Pancreas (tissue), 10 donors: ENCODE data around the gene DACT3. TPM values are rescaled to one million over a fixed set of nuclear protein-coding genes. Genes with fewer than 3 reads are reported as not detected.
A peak's percentile ranks its signal among the peaks of the same experiment; 100 is the strongest.

ENCODE experiments used
- ATAC-seq, 4 donors: fragments of 200-7000 bp; cut with Tn5 transposase; one replicate each; pipeline versions ENCODE4 v1.8.0 to v1.9.1; 2020; ENCODE audit warnings: mild to moderate bottlenecking in 4 of 4, moderate library complexity in 4 of 4
- DNase-seq, 6 donors: peaks; one replicate each; pipeline ENCODE4 v3.0.0-alpha.2; 2020
- FAIRE-seq: peaks from 2 replicates; lab custom pipeline; 2012; peaks lifted over from hg19 to GRCh38; lab: Jason Lieb, UNC
- H3K27ac ChIP-seq, 4 donors: fragments of 200-600 bp; sonication (generic); 1 replicate in 3 of 4; 2 replicates in 1 of 4; pipeline versions ENCODE4 v1.5.0 to v1.8.0; 2020
- H3K27me3 ChIP-seq, 4 donors: fragments of 200-600 bp; one replicate each; pipeline ENCODE4 v1.8.0; 2021
- H3K36me3 ChIP-seq, 3 donors: fragments of 200-600 bp; sonication (generic) in 1 of 3; one replicate each; pipeline versions ENCODE4 v1.5.0 to v1.8.0; 2020 to 2021
- H3K4me1 ChIP-seq, 3 donors: fragments of 200-600 bp; one replicate each; pipeline ENCODE4 v1.8.0; 2021
- H3K4me3 ChIP-seq, 4 donors: fragments of 200-600 bp; sonication (generic) in 2 of 4; one replicate each; pipeline versions ENCODE4 v1.5.0 to v1.8.0; 2020 to 2021
- H3K9me3 ChIP-seq, 4 donors: fragments of 200-600 bp; one replicate each; pipeline ENCODE4 v1.8.0; 2021
- WGBS, 2 donors: extraction: QIAGEN DNeasy Blood & Tissue Kit; methylation state at CpG; one replicate each; pipeline ENCODE4 v1.1.7; 2013; 5-methylcytosine and 5-hydroxymethylcytosine counted together
- intact Hi-C, 3 donors: fragments of 100-400 bp; cut with DNase I; formaldehyde crosslinking; loops; one replicate each; pipeline versions ENCODE4 v1.11.1 to v1.14.2; 2022
- polyA plus RNA-seq, 2 donors: library from polyadenylated mRNA; stranded (reverse); fragments of 200-250 nt; gene quantifications; one replicate each; pipeline ENCODE4 v1.2.3, GENCODE V29; 2013
- total RNA-seq, 6 donors: library from RNA; stranded (reverse); fragmentation: NEBNext Ultra II Directional in 4 of 6; extraction: Animal tissue kit (Norgen Biotek cat#: 25700) in 4 of 6; gene quantifications; one replicate each; pipeline versions ENCODE4 v1.2.1 to v1.2.4, GENCODE V29; 2021 to 2023
- TF ChIP-seq, protein P1 (sequence below), 4 donors: fragments of 200-600 bp; sonication (generic) in 3 of 4; IDR thresholded peaks; one replicate each; pipeline versions ENCODE4 v1.5.0 to v1.8.0; 2021; ENCODE audit warnings: antibody characterized with exemption in 4 of 4
- donor health status: healthy with polysubstance abuse.
- donor health status: DM: no; HTN: no; CAD: no; lungs with moderate emphysema.
- donor health status: DM: no; HTN: no; CAD: no.
- donor health status: control.
- donor health status: control.
- donor health status: Bipolar disorder and iron deficiency.
- donor health status: DM: yes; HTN: yes; CAD: no.
- donor health status: DM: no; HTN: no; CAD: no.
- donor health status: DM: no; HTN: no; CAD: no.
- donor health status: DM: yes; HTN: yes; CAD: no.

Gene DACT3
- total and polyA plus RNA-seq, 8 donors, result 0.24 to 1.7 (median 0.71) TPM

DNA sequence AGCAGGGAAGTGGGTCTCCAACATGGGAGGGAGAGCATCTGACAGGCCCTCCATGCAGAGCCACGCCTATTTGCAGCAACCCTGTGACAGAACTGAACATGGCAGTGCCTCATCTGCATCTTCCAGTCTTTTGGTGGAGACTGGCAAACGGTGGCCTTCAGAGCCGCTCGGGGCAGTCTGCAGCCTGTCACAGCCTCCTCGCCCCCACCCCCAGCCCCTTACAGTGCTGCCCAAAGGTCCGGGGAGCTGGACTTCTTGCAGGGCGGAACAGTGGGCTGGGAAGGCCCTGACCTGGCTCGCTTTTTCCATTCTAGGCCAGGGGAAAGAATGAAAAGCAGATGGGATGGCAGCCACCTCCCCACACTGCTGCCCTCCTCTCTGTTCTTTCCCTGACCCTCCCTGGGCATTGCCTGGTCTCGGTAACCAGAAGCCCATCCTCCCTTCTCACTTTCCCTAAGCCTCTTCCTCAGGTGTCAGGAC is 57.2 kb downstream of the DACT3 start:
- FAIRE-seq (no peak), ATAC-seq (no peak), DNase-seq (peak in 2 of 6 donors; percentile 22 to 36)
- TF ChIP-seq, protein P1, sequence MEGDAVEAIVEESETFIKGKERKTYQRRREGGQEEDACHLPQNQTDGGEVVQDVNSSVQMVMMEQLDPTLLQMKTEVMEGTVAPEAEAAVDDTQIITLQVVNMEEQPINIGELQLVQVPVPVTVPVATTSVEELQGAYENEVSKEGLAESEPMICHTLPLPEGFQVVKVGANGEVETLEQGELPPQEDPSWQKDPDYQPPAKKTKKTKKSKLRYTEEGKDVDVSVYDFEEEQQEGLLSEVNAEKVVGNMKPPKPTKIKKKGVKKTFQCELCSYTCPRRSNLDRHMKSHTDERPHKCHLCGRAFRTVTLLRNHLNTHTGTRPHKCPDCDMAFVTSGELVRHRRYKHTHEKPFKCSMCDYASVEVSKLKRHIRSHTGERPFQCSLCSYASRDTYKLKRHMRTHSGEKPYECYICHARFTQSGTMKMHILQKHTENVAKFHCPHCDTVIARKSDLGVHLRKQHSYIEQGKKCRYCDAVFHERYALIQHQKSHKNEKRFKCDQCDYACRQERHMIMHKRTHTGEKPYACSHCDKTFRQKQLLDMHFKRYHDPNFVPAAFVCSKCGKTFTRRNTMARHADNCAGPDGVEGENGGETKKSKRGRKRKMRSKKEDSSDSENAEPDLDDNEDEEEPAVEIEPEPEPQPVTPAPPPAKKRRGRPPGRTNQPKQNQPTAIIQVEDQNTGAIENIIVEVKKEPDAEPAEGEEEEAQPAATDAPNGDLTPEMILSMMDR (IDR thresholded peaks at IDR 0.05), result no peak
- no peaks in the 10 kb centered on the region for H3K9me3 ChIP-seq
- 35 to 37% methylated on average over 9 of the region's 9 CpGs for WGBS, 2 donors
- H3K36me3 ChIP-seq, result peaks cover 0 to 33% (median 19%) of the 10 kb centered on the region in 3 donors
- intact Hi-C loops, result no loop called here
- peak overlapping the region in 2 of 4 donors; percentile 95 to 100 for H3K4me3 ChIP-seq
- no peaks in the 10 kb centered on the region for H3K27me3 ChIP-seq
- H3K4me1 ChIP-seq, result peaks cover 10 to 18% (median 15%) of the 10 kb centered on the region in 3 donors
- peak overlapping the region; percentile 34 to 100 (median 86) for H3K27ac ChIP-seq

DNA sequence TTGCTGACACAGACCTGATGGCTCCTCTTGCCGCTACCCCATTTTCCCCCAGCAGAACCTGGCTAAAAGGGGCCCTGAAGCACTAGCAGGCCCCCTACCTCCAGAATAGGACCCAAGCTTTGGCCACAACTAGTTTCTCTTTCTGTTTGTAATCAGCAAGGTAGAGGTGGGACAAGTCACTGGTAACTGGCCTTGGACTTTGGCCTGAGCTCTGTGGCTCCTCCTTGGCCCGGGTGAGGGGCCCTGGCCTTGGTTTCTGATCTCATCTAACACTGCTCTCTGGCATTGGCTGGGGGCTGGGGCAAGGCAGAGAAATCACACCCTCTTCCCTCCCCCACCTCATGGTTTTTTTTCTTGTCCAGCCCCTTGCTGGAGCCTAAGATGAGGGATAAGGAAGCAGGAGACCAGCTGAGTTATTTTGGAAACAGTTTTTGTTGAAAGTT is 57.8 kb downstream of the DACT3 start:
- no peak for FAIRE-seq
- WGBS, 2 donors, result 4 to 11% methylated on average over 2 of the region's 2 CpGs
- DNase-seq, result peak in 5 of 6 donors; percentile 74 to 90 (median 85)
- TF ChIP-seq, protein P1 (IDR thresholded peaks at IDR 0.05), result no peak
- intact Hi-C loops, result no loop called here
- ATAC-seq, result peak; percentile 17 to 62 (median 41)
- H3K27ac ChIP-seq, result peak overlapping the region; percentile 34 to 100 (median 86)
- H3K36me3 ChIP-seq, result peaks cover 0 to 27% (median 13%) of the 10 kb centered on the region in 3 donors
- H3K4me1 ChIP-seq, result peaks cover 10 to 18% (median 15%) of the 10 kb centered on the region in 3 donors
- peak overlapping the region; percentile 18 to 100 (median 94) for H3K4me3 ChIP-seq
- H3K9me3 ChIP-seq, result no peaks in the 10 kb centered on the region
- no peaks in the 10 kb centered on the region for H3K27me3 ChIP-seq

DNA sequence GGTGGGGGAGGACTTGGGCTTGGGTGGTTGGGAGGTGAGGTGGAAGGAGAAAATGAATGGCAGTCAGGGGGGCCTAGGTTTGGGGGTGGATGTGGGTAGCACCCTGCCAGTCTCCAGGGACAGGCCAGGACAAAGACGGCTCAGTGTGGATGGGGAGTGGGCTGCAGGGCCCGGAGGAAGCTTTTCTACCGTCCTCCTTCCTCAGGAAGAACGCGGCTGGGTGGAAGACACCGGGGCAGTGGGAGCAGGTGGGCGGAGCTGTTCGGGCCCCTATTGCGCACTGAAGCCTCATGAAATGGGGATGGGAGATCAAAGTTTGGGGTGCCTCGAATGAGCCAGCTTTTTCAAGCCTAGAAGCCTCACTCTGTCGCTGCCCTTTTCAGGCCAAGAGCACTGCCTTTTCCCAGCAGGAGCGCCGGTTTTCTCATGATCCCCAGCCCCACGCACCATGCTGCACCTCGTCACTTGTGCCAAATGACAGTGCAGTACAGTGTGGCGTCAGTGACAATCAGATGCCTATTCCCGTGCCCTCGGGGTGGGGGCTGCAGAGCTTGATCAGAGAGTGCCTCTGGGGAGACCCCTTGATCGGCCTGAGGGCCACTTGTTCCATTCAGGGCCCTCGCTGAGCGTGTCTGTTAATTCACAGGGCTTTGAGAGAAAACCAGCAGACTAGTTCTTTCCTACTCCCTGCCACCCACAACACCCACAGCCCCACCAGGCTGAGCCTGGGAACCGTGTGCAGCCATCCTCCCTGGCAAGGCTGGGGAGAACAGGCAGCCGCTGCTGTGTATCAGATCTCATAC is 58.4 kb downstream of the DACT3 start:
- intact Hi-C loops, result no loop called here
- 2 to 4% methylated on average over 23 of the region's 23 CpGs for WGBS, 2 donors
- ATAC-seq, result peak; percentile 1 to 6 (median 4)

DNA sequence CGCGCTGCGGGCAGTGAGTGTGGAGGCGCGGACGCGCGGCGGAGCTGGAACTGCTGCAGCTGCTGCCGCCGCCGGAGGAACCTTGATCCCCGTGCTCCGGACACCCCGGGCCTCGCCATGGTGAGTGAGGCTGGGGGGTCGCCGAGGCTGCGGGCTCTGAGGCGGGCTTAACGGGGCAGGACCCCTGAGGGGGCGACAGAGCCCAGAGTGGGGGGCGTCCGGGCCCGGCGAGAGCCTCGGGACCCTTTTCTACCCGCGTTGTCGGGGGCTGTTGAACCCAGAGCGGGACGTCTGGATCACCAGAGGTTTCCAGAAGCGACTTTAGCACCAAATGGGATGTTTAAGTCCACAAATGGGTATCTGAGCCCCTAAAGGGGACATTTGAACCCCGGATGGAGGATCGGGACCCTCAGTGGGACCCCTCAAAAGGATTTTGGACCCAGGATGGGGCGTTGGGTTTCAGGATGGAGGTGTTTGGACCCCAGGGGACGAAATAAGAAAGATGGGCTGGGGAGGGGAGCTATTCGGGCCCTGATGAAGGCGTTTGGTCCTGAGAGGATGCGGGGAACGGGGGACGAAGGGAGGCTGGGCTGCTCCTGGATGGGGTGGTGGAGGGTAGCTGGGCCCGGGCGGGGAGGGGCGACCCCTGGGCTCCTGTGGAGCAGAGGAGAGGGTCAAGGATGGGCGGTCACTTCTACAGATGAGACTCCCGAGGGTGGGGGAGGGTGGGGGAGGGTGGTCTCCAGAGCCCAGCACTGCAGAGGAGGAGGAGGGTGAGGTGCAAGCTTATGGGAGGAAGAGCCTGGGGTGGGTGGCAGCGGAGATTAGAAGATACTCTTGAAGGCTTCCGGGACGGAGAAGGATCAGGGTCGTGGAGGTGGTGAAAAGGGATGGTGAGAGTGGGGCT is 59.4 kb downstream of the DACT3 start, which contains the start of gene CALM3:
CALM3 (plus strand) TSS at position 13 of the 907 bp plus-strand sequence; CDS start at position 118, 105 bp downstream.
- TF ChIP-seq, protein P1 (IDR thresholded peaks at IDR 0.05), result no peak
- H3K4me1 ChIP-seq, result peaks cover 10 to 18% (median 15%) of the 10 kb centered on the region in 3 donors
- ATAC-seq (peak in 1 of 4 donors; percentile 5), DNase-seq (peak in 3 of 6 donors; percentile 45 to 82 (median 56)), FAIRE-seq (no peak)
- WGBS, 2 donors, result 0 to 1% methylated on average over 37 to 51 of the region's 51 CpGs
- H3K36me3 ChIP-seq, result peaks cover 0 to 12% (median 3%) of the 10 kb centered on the region in 3 donors
- H3K27me3 ChIP-seq, result no peaks in the 10 kb centered on the region
- peak within 1 kb of the TSS; percentile 94 to 100 (median 96) for H3K4me3 ChIP-seq
- peak within 1 kb of the TSS; percentile 98 to 100 (median 100) for H3K27ac ChIP-seq
- intact Hi-C loops, result no loop called here
- H3K9me3 ChIP-seq, result no peaks in the 10 kb centered on the region

More for the DNA sequence above, 58.4 kb downstream of the DACT3 start:
- Histone ChIP-seq H3K27ac (peak overlapping the region; percentile 34 to 100 (median 86)), H3K4me3 (peak overlapping the region; percentile 18 to 100 (median 94)), H3K36me3 (peaks cover 0 to 21% (median 7%) of the 10 kb centered on the region in 3 donors), H3K27me3 (no peaks in the 10 kb centered on the region), H3K4me1 (peaks cover 10 to 18% (median 15%) of the 10 kb centered on the region in 3 donors), H3K9me3 (no peaks in the 10 kb centered on the region)
- FAIRE-seq, result no peak
- TF ChIP-seq, protein P1 (IDR thresholded peaks at IDR 0.05), result no peak
- peak in 3 of 6 donors; percentile 39 to 76 (median 44) for DNase-seq
